Measurements from ENCODE around the gene EXTL2. TPM values are rescaled to one million over a fixed set of nuclear protein-coding genes. Genes with fewer than 3 reads are reported as not detected.
"Not testable (repeated sequence)": the region's sequence is repeated elsewhere in the genome, so short reads cannot be mapped to it uniquely, and the experiment has no call there.

EXTL2 gene
- polyA plus RNA-seq, 1 donor, result 24.3 TPM

GRCh38 chr1:100904528-100904927 is 9.9 kb upstream of the EXTL2 start:
- H3K4me3 ChIP-seq (ENCODE audit: low read length), result no peak overlapping the region
- DNase-seq, result peak; percentile 16 to 49
- peak overlapping the region; percentile 6 for H3K27ac ChIP-seq (ENCODE audit: low read length)
- H3K9me3 ChIP-seq (ENCODE audit: control insufficient read depth, low read depth, low read length), result no peaks in the 10 kb centered on the region
- WGBS (ENCODE audit: insufficient coverage, low lambda C conversion rate), result no CpG with 5 or more reads among the region's 2 CpGs
- H3K4me1 ChIP-seq (ENCODE audit: control insufficient read depth, insufficient read depth, low read length), result no peaks in the 10 kb centered on the region
- no peaks in the 10 kb centered on the region for H3K27me3 ChIP-seq (ENCODE audit: control insufficient read depth, insufficient read depth, low read length)
- H3K36me3 ChIP-seq (ENCODE audit: control insufficient read depth, insufficient read depth, low read length), result peaks cover 39% of the 10 kb centered on the region

GRCh38 chr1:100903777-100904176 is 9.1 kb upstream of the EXTL2 start:
- WGBS (ENCODE audit: insufficient coverage, low lambda C conversion rate), result no CpG with 5 or more reads among the region's 1 CpG
- H3K36me3 ChIP-seq (ENCODE audit: control insufficient read depth, insufficient read depth, low read length), result peaks cover 39% of the 10 kb centered on the region
- H3K27ac ChIP-seq (ENCODE audit: low read length), result no peak overlapping the region
- no peak for DNase-seq
- no peak overlapping the region for H3K4me3 ChIP-seq (ENCODE audit: low read length)
- no peaks in the 10 kb centered on the region for H3K4me1 ChIP-seq (ENCODE audit: control insufficient read depth, insufficient read depth, low read length)
- no peaks in the 10 kb centered on the region for H3K9me3 ChIP-seq (ENCODE audit: control insufficient read depth, low read depth, low read length)
- H3K27me3 ChIP-seq (ENCODE audit: control insufficient read depth, insufficient read depth, low read length), result no peaks in the 10 kb centered on the region

GRCh38 chr1:100902365-100902764 is 7.7 kb upstream of the EXTL2 start:
- Histone ChIP-seq H3K27ac (ENCODE audit: low read length) (no peak overlapping the region), H3K36me3 (ENCODE audit: control insufficient read depth, insufficient read depth, low read length) (peaks cover 30% of the 10 kb centered on the region), H3K4me3 (ENCODE audit: low read length) (no peak overlapping the region), H3K9me3 (ENCODE audit: control insufficient read depth, low read depth, low read length) (no peaks in the 10 kb centered on the region), H3K27me3 (ENCODE audit: control insufficient read depth, insufficient read depth, low read length) (no peaks in the 10 kb centered on the region), H3K4me1 (ENCODE audit: control insufficient read depth, insufficient read depth, low read length) (no peaks in the 10 kb centered on the region)
- no CpG with 5 or more reads among the region's 1 CpG for WGBS (ENCODE audit: insufficient coverage, low lambda C conversion rate)
- no peak for DNase-seq

GRCh38 chr1:100896481-100896982 is 1.9 kb upstream of the EXTL2 start:
- peak; percentile 54 to 77 for DNase-seq
- Histone ChIP-seq H3K4me1 (ENCODE audit: control insufficient read depth, insufficient read depth, low read length) (peaks cover 4% of the 10 kb centered on the region), H3K36me3 (ENCODE audit: control insufficient read depth, insufficient read depth, low read length) (peaks cover 9% of the 10 kb centered on the region), H3K9me3 (ENCODE audit: control insufficient read depth, low read depth, low read length) (no peaks in the 10 kb centered on the region), H3K27ac (ENCODE audit: low read length) (peak overlapping the region; percentile 100), H3K4me3 (ENCODE audit: low read length) (peak overlapping the region; percentile 94), H3K27me3 (ENCODE audit: control insufficient read depth, insufficient read depth, low read length) (no peaks in the 10 kb centered on the region)
- 0% methylated on average over 5 of the region's 12 CpGs for WGBS (ENCODE audit: insufficient coverage, low lambda C conversion rate)

GRCh38 chr1:100895540-100896480 is 1.2 kb upstream of the EXTL2 start, which contains the start of gene SLC30A7:
Gene SLC30A7, plus strand, starts transcription at chr1:100896090. Its CDS starts 173 bp downstream, at chr1:100896263.
- no CpG with 5 or more reads among the region's 62 CpGs for WGBS (ENCODE audit: insufficient coverage, low lambda C conversion rate)
- Histone ChIP-seq H3K27ac (ENCODE audit: low read length) (peak within 1 kb of the TSS; percentile 100), H3K4me1 (ENCODE audit: control insufficient read depth, insufficient read depth, low read length) (peaks cover 4% of the 10 kb centered on the region), H3K9me3 (ENCODE audit: control insufficient read depth, low read depth, low read length) (no peaks in the 10 kb centered on the region), H3K4me3 (ENCODE audit: low read length) (peak within 1 kb of the TSS; percentile 94), H3K36me3 (ENCODE audit: control insufficient read depth, insufficient read depth, low read length) (peaks cover 6% of the 10 kb centered on the region), H3K27me3 (ENCODE audit: control insufficient read depth, insufficient read depth, low read length) (no peaks in the 10 kb centered on the region)
- DNase-seq, result peak; percentile 92 to 95

GRCh38 chr1:100893718-100894117 is 924 bp downstream of the EXTL2 start:
- Histone ChIP-seq H3K4me3 (ENCODE audit: low read length) (peak overlapping the region; percentile 94), H3K27ac (ENCODE audit: low read length) (no peak overlapping the region)
- no peak for DNase-seq

GRCh38 chr1:100892554-100892953 is 2.1 kb downstream of the EXTL2 start:
- no peaks in the 10 kb centered on the region for H3K36me3 ChIP-seq (ENCODE audit: control insufficient read depth, insufficient read depth, low read length)
- peaks cover 4% of the 10 kb centered on the region for H3K4me1 ChIP-seq (ENCODE audit: control insufficient read depth, insufficient read depth, low read length)
- H3K27ac ChIP-seq (ENCODE audit: low read length), result no peak overlapping the region
- H3K4me3 ChIP-seq (ENCODE audit: low read length), result no peak overlapping the region
- 100% methylated on average over 2 of the region's 3 CpGs for WGBS (ENCODE audit: insufficient coverage, low lambda C conversion rate)
- H3K27me3 ChIP-seq (ENCODE audit: control insufficient read depth, insufficient read depth, low read length), result no peaks in the 10 kb centered on the region
- peaks cover 7% of the 10 kb centered on the region for H3K9me3 ChIP-seq (ENCODE audit: control insufficient read depth, low read depth, low read length)
- no peak for DNase-seq

More at GRCh38 chr1:100893718-100894117, 924 bp downstream of the EXTL2 start:
- peaks cover 4% of the 10 kb centered on the region for H3K4me1 ChIP-seq (ENCODE audit: control insufficient read depth, insufficient read depth, low read length)
- no peaks in the 10 kb centered on the region for H3K27me3 ChIP-seq (ENCODE audit: control insufficient read depth, insufficient read depth, low read length)
- H3K36me3 ChIP-seq (ENCODE audit: control insufficient read depth, insufficient read depth, low read length), result no peaks in the 10 kb centered on the region
- no CpG with 5 or more reads among the region's 2 CpGs for WGBS (ENCODE audit: insufficient coverage, low lambda C conversion rate)
- H3K9me3 ChIP-seq (ENCODE audit: control insufficient read depth, low read depth, low read length), result peaks cover 7% of the 10 kb centered on the region

- no CpG with 5 or more reads among the region's 1 CpG for WGBS (ENCODE audit: insufficient coverage, low lambda C conversion rate)
- H3K4me1 ChIP-seq (ENCODE audit: control insufficient read depth, insufficient read depth, low read length), result peaks cover 4% of the 10 kb centered on the region
- H3K36me3 ChIP-seq (ENCODE audit: control insufficient read depth, insufficient read depth, low read length), result peaks cover 3% of the 10 kb centered on the region
- peaks cover 7% of the 10 kb centered on the region for H3K9me3 ChIP-seq (ENCODE audit: control insufficient read depth, low read depth, low read length)
- H3K4me3 ChIP-seq (ENCODE audit: low read length), result no peak overlapping the region
- DNase-seq, result no peak
- no peaks in the 10 kb centered on the region for H3K27me3 ChIP-seq (ENCODE audit: control insufficient read depth, insufficient read depth, low read length)
- no peak overlapping the region for H3K27ac ChIP-seq (ENCODE audit: low read length)
Observed at GRCh38 chr1:100891380-100891779, 3.3 kb downstream of the EXTL2 start.

GRCh38 chr1:100889869-100890482 is 4.7 kb downstream of the EXTL2 start:
- no CpG with 5 or more reads among the region's 2 CpGs for WGBS (ENCODE audit: insufficient coverage, low lambda C conversion rate)
- not testable (repeated sequence) for H3K27ac ChIP-seq (ENCODE audit: low read length)

GRCh38 chr1:100889007-100889406 is 5.6 kb downstream of the EXTL2 start:
- not testable (repeated sequence) for H3K9me3 ChIP-seq (ENCODE audit: control insufficient read depth, low read depth, low read length); H3K36me3 ChIP-seq (ENCODE audit: control insufficient read depth, insufficient read depth, low read length); H3K27me3 ChIP-seq (ENCODE audit: control insufficient read depth, insufficient read depth, low read length); H3K4me1 ChIP-seq (ENCODE audit: control insufficient read depth, insufficient read depth, low read length); H3K27ac ChIP-seq (ENCODE audit: low read length); DNase-seq; H3K4me3 ChIP-seq (ENCODE audit: low read length)
- no CpG with 5 or more reads among the region's 1 CpG for WGBS (ENCODE audit: insufficient coverage, low lambda C conversion rate)

More at GRCh38 chr1:100889869-100890482, 4.7 kb downstream of the EXTL2 start:
- H3K36me3 ChIP-seq (ENCODE audit: control insufficient read depth, insufficient read depth, low read length); H3K9me3 ChIP-seq (ENCODE audit: control insufficient read depth, low read depth, low read length); H3K4me3 ChIP-seq (ENCODE audit: low read length); H3K4me1 ChIP-seq (ENCODE audit: control insufficient read depth, insufficient read depth, low read length); H3K27me3 ChIP-seq (ENCODE audit: control insufficient read depth, insufficient read depth, low read length); DNase-seq: not testable (repeated sequence)

All from large intestine (tissue), 3 donors.